Subcutaneous adipose tissue (tissue), 4 donors: ENCODE measurements around the gene MTMR10. TPM values are rescaled to one million over a fixed set of nuclear protein-coding genes. Genes with fewer than 3 reads are reported as not detected.

ENCODE experiments used
- total RNA-seq, 4 donors: library from RNA; depleted of rRNA; stranded (reverse); fragments of >200 nt; gene quantifications; one replicate each; pipeline ENCODE4 v1.1.0, GENCODE V29; 2016
- TF ChIP-seq, protein P1 (sequence below): fragments of 450-650 bp; IDR thresholded peaks from one replicate; pipeline ENCODE4 v1.5.1; 2016; ENCODE audit warnings: low read depth, mild to moderate bottlenecking, control low read depth, antibody characterized with exemption, moderate library complexity

The MTMR10 gene
- total RNA-seq = 10 to 100 TPM; 45.4 to 71.6 (median 54.6) TPM

GRCh38 chr15:30991255-30992235 lies at the start of gene MTMR10:
Gene MTMR10, minus strand, starts transcription at chr15:30991628. Its CDS starts 122 bp downstream, at chr15:30991506.
- TF ChIP-seq, protein P1, sequence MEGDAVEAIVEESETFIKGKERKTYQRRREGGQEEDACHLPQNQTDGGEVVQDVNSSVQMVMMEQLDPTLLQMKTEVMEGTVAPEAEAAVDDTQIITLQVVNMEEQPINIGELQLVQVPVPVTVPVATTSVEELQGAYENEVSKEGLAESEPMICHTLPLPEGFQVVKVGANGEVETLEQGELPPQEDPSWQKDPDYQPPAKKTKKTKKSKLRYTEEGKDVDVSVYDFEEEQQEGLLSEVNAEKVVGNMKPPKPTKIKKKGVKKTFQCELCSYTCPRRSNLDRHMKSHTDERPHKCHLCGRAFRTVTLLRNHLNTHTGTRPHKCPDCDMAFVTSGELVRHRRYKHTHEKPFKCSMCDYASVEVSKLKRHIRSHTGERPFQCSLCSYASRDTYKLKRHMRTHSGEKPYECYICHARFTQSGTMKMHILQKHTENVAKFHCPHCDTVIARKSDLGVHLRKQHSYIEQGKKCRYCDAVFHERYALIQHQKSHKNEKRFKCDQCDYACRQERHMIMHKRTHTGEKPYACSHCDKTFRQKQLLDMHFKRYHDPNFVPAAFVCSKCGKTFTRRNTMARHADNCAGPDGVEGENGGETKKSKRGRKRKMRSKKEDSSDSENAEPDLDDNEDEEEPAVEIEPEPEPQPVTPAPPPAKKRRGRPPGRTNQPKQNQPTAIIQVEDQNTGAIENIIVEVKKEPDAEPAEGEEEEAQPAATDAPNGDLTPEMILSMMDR = no peak

GRCh38 chr15:31040611-31041010 lies 49.2 kb upstream of the MTMR10 start:
- TF ChIP-seq, protein P1 = no peak

DNA sequence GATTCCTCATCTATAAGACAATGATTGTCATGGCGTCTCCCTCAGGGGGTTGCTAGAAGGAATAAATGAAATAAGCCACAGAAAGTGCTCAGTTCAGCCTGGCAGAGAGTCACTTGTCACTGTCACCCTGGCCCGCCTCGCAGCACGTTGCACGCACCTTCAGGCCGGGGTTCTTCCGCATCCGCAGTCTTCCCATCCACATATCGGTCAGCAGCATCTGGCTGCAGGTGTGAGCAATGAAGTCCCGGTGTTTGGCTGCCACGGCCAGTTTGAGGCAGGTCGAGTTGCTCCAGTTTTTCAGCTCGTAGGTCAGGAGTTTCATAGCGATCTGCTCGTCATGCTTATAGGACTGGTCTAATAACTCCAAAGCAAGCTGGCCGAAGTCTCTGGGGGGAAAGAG lies 48.5 kb upstream of the MTMR10 start:
- TF ChIP-seq, protein P1 = no peak

DNA sequence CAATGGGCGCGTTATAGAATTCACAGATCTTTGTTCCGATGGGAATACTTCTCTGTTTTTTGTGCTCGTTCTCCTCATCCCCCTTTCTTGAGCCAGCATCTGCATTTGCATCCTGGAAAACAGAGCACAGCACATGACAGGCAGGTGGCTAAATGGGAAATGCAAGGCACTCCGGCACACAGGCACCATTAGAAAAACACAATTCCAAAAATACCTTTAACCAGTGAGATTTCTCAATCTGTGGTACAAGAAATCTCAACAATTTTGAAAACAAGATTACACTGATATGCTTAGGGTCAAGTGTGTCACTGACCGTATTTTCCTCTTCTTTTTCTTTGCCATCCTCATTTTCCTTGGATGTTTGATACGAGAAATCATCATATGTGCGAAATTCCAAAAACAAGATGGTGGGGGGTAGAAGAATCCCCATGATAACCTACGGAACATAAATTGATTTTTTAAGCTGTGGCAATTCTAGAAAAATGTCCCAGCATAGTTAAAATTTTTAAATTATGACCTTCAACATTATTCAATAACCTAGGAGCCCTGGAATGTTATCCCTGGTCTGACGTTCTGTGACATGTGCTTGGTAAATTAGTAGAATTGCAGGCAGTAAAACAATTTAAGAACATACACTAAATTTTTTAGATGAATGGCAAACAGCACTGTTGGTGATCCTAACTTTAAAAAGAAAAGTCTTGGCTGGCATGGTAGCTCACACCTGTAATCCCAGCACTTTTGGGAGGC lies 46.5 kb upstream of the MTMR10 start:
- TF ChIP-seq, protein P1 = no peak

- TF ChIP-seq, protein P1 = no peak
These were observed 45.4 kb upstream of the MTMR10 start for GRCh38 chr15:31036783-31037182.

DNA sequence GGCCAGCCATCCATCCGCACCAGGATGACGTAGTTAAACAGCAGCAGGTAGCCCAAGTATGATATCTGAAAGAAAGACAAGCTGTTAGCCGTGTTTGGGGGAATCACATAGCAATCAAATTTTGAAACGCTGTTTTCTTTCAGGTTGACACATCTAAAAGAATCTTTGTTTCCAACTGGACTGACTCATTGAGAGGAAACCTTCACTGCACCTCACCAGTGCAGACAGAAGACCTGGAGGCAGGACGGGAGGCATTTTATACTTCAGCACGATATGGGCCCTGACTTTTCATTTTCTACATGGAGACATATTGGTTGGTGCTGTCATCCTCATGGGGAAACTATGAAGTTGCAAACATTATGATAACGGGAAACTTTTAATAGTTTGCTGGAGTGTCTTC lies 44.2 kb upstream of the MTMR10 start:
- TF ChIP-seq, protein P1 = no peak

GRCh38 chr15:31034152-31034551 lies 42.7 kb upstream of the MTMR10 start:
- TF ChIP-seq, protein P1 = no peak
